K562 (cell line): Measurements from ENCODE around the gene BLTP3B. TPM values are rescaled to one million over a fixed set of nuclear protein-coding genes. Genes with fewer than 3 reads are reported as not detected.

Experiments
- CEBPB ChIP-seq: fragments of 450-650 bp; IDR thresholded peaks from 2 replicates; pipeline ENCODE4 v1.6.1; 2016; ENCODE audit warnings: missing genetic modification characterization, missing compliant biosample characterization
- ELK1 ChIP-seq: sonication (generic); formaldehyde crosslinking; IDR thresholded peaks from 2 replicates; pipeline ENCODE4 v1.8.1; 2022; ENCODE audit warnings: missing genetic modification reagents
- MIER1 ChIP-seq: fragments of 450-650 bp; IDR thresholded peaks from 2 replicates; pipeline ENCODE4 v1.6.1; 2016; ENCODE audit warnings: antibody characterized with exemption, mild to moderate bottlenecking, low read depth
- NR1H2 ChIP-seq: sonication (generic); formaldehyde crosslinking; IDR thresholded peaks from 2 replicates; pipeline ENCODE4 v1.4.0; 2020; ENCODE audit warnings: mild to moderate bottlenecking, missing genetic modification reagents
- SNAPC5 ChIP-seq: fragments of 250-450 bp; sonication (Bioruptor Pico); IDR thresholded peaks from 2 replicates; pipeline ENCODE4 v1.8.0; 2021; ENCODE audit warnings: moderate library complexity, mild to moderate bottlenecking, inconsistent platforms
- SNIP1 ChIP-seq: fragments of 450-650 bp; IDR thresholded peaks from 2 replicates; pipeline ENCODE4 v1.7.1; 2017; ENCODE audit warnings: low read depth, mild to moderate bottlenecking
- THRA ChIP-seq: fragments of 450-650 bp; IDR thresholded peaks from 2 replicates; pipeline ENCODE4 v1.6.1; 2017; ENCODE audit warnings: mild to moderate bottlenecking, moderate library complexity
- THRAP3 ChIP-seq: fragments of 450-650 bp; IDR thresholded peaks from 2 replicates; pipeline ENCODE4 v1.6.1; 2016; ENCODE audit warnings: mild to moderate bottlenecking, inconsistent platforms, borderline replicate concordance
- ZNF644 ChIP-seq: fragments of 200-800 bp; sonication (Bioruptor generic); IDR thresholded peaks from 2 replicates; pipeline ENCODE4 v1.6.1; 2016; ENCODE audit warnings: low read depth, missing genetic modification characterization, missing compliant biosample characterization
- polyA plus RNA-seq, 8 experiments: library from polyadenylated mRNA; depleted of rRNA in 4 of 8; stranded (reverse) in 5 of 8; unstranded in 3 of 8; fragments of >200 nt; fragmentation: Nextera tagmentation in 2 of 8; fragmentation: Illumina TruSeq in 1 of 8; extraction: Ambion mirVana in 2 of 8; extraction: Trizol in 1 of 8; gene quantifications; 2 replicates each; pipeline versions ENCODE4 v1.2.1 to v1.2.3, GENCODE V29; 2011 to 2014; ENCODE audit warnings: inconsistent platforms in 1 of 8, missing spikeins in 1 of 8
- total RNA-seq, 7 experiments: library from RNA; depleted of rRNA in 6 of 7; stranded (reverse); fragments of >200 nt in 6 of 7; fragmentation: Illumina TruSeq in 2 of 7; extraction: Trizol in 2 of 7; gene quantifications; 2 replicates each; pipeline versions ENCODE4 v1.2.1 to v1.2.3, GENCODE V29; 2011 to 2021; ENCODE audit warnings: low replicate concordance in 1 of 7

Gene BLTP3B
- total and polyA plus RNA-seq, 9 of the 15 experiments (the other 6 are each of a cell fraction or from before 2014, with no cell fraction given), result 3.9 to 27.4 (median 19.7) TPM

GRCh38 chr12:100142851-100143559 is at the start of gene BLTP3B (continued):
- TF ChIP-seq THRA (no peak), NR1H2 (no peak), MIER1 (peak; percentile 62; the same call in 1 of the 2 replicates), ZNF644 (tag) (no peak), CEBPB (tag) (no peak), SNAPC5 (no peak), THRAP3 (0 out of 2 replicates have a peak, but pooled peaks have one; percentile 37), SNIP1 (no peak), ELK1 (no peak)
